ENCODE measurements around the gene VPS13D. TPM values are rescaled to one million over a fixed set of nuclear protein-coding genes. Genes with fewer than 3 reads are reported as not detected.

VPS13D gene
- total RNA-seq, 1 experiment from 2014 or later: 31.6 TPM

- H3K27ac ChIP-seq (ENCODE audit: low read depth, low read length): no peak overlapping the region
Observed at GRCh38 chr1:12407962-12408454, 178.2 kb downstream of the VPS13D start.

More at GRCh38 chr1:12407962-12408454, 178.2 kb downstream of the VPS13D start:
- TF ChIP-seq JUND (IDR thresholded peaks at IDR 0.05): no peak
- TF ChIP-seq YY1 (IDR thresholded peaks at IDR 0.05; ENCODE audit: extremely low read depth, insufficient replicate concordance, low read depth, low read length): no peak
- TF ChIP-seq EZH2phosphoT487 (IDR thresholded peaks at IDR 0.05; ENCODE audit: borderline replicate concordance): no peak
- no peak for TF ChIP-seq SIN3A (IDR thresholded peaks at IDR 0.05; ENCODE audit: low read depth)
- no peak for TF ChIP-seq EGR1 (IDR thresholded peaks at IDR 0.05; ENCODE audit: low read depth)
- no peak for TF ChIP-seq POLR2A (IDR thresholded peaks at IDR 0.05; ENCODE audit: borderline replicate concordance, extremely low read depth, insufficient read depth, insufficient read length)
- no peak for TF ChIP-seq ZBTB33 (IDR thresholded peaks at IDR 0.05; ENCODE audit: extremely low read depth, insufficient replicate concordance, low read length)
- TF ChIP-seq CEBPB (IDR thresholded peaks at IDR 0.05; ENCODE audit: low read depth): no peak
- no peak for TF ChIP-seq ZFX (IDR thresholded peaks at IDR 0.05)
- intact Hi-C loops (cut with micrococcal nuclease): loop anchor here (1.0 to 10.0 kb wide), 2 partner anchors 137 to 211 kb away; no protein-coding TSS in a partner anchor
- Histone ChIP-seq H2AFZ (ENCODE audit: low read depth, low read length, poor library complexity, severe bottlenecking) (no peak overlapping the region), H3K36me3 (ENCODE audit: control insufficient read depth in 1 of 2, insufficient read depth in 2 of 2, low read length in 2 of 2) (peaks cover 0 to 14% of the 10 kb centered on the region in 2 experiments; a peak in 1 of 4 replicates), H3K4me2 (ENCODE audit: low read length) (no peak overlapping the region), H4K20me1 (ENCODE audit: insufficient read depth) (no peaks in the 10 kb centered on the region), H3K9ac (ENCODE audit: low read length) (no peak overlapping the region), H3K9me2 (ENCODE audit: insufficient read depth) (no peaks in the 10 kb centered on the region), H3K9me3 (ENCODE audit: control insufficient read depth in 1 of 2, insufficient read depth in 1 of 2, low read depth in 1 of 2, low read length in 2 of 2) (peaks cover 0 to 7% of the 10 kb centered on the region in 2 experiments; a peak in 1 of 4 replicates), H3K4me3 (replicated peaks in 1 of 2; ENCODE audit: low read depth in 1 of 2, low read length in 2 of 2) (no peak overlapping the region), H3K4me1 (ENCODE audit: control insufficient read depth in 1 of 2, insufficient read depth in 2 of 2, low read length in 2 of 2) (peaks cover 0 to 19% of the 10 kb centered on the region in 2 experiments; a peak in 2 of 4 replicates), H3K27me3 (ENCODE audit: insufficient read depth, low read length) (no peaks in the 10 kb centered on the region), H3K79me2 (ENCODE audit: insufficient read depth, low read length) (no peaks in the 10 kb centered on the region)
- DNase-seq (ENCODE audit: low read depth, low spot score): no peak
- ChIA-PET RAD21 (ENCODE audit: low non-redundant PET in 1 of 2, low total read pairs in 2 of 2, uncharacterized antibody in 2 of 2, unreplicated experiment in 2 of 2) (no interaction called here), POLR2A (no interaction called here), CTCF (interaction anchor here (1.1 to 1.2 kb wide), 2 partner anchors 9 to 13 kb away, joined by 3 to 4 read pairs; no protein-coding TSS in a partner anchor)
- no TSS peak for BruUV-seq (replicated peaks)
- no peak for ATAC-seq

Measured in HCT116 (cell line).